ENCODE measurements around the gene ST8SIA1. TPM values are rescaled to one million over a fixed set of nuclear protein-coding genes. Genes with fewer than 3 reads are reported as not detected.
"Not testable (repeated sequence)": the region's sequence is repeated elsewhere in the genome, so short reads cannot be mapped to it uniquely, and the experiment has no call there.

The ST8SIA1 gene
- polyA plus RNA-seq, 6 donors from 2014 or later = not detected

DNA sequence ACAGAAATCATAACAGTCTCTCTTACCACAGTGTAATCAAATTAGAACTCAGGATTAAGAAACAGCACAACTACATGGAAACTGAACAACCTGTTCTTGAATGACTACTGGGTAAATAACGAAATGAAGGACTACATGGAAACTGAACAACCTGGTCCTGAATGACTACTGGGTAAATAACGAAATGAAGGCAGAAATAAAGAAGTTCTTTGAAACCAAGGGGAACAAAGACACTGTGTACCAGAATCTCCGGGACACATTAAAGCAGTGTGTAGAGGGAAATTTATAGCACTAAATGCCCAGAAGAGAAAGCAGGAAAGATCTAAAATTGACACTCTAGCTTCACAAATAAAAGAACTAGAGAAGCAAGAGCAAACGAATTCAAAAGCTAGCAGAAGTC, 185.2 kb downstream of the ST8SIA1 start:
- peaks cover 3 to 24% (median 16%) of the 10 kb centered on the region in 3 donors for H3K4me1 Mint-ChIP-seq
- H3K9me3 Mint-ChIP-seq = peaks cover 0 to 28% (median 10%) of the 10 kb centered on the region in 7 donors
- not testable (repeated sequence) for H3K27me3 Mint-ChIP-seq; H3K4me3 Mint-ChIP-seq; DNase-seq; ATAC-seq (ENCODE audit: low read depth in 2 of 2)
- peaks cover 0 to 16% of the 10 kb centered on the region in 2 donors for H3K36me3 Mint-ChIP-seq
- peak overlapping the region in 1 of 6 donors; percentile 39 for H3K27ac Mint-ChIP-seq

DNA sequence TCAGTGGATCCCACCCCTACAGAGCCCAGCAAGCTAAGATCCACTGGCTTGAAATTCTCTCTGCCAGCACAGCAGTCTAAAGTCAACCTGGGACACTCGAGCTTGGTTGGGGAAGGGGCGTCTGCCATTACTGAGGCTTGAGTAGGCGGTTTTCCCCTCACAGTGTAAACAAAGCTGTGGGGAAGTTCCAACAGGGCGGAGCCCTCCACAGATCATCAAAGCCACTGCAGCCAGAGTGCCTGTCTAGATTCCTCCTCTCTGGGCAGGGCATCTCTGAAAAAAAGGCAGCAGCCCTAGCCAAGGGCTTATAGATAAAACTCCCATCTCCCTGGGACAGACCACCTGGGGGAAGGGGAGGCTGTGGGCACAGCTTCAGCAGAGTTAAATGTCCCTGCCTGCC, 187.8 kb downstream of the ST8SIA1 start:
- Mint-ChIP-seq H3K4me1 (peaks cover 3 to 20% (median 14%) of the 10 kb centered on the region in 3 donors), H3K27ac (peak overlapping the region in 4 of 6 donors; percentile 39 to 78 (median 69)), H3K9me3 (peaks cover 0 to 34% (median 10%) of the 10 kb centered on the region in 7 donors), H3K36me3 (peaks cover 0 to 17% of the 10 kb centered on the region in 2 donors), H3K4me3 (peak overlapping the region in 3 of 8 donors; percentile 9 to 47 (median 29))
- ATAC-seq (ENCODE audit: low read depth in 2 of 2) (peak; percentile 99 to 100), DNase-seq (peak; percentile 26)
- not testable (repeated sequence) for H3K27me3 Mint-ChIP-seq

Other genes with a start within 250 kb of the ST8SIA1 start
- gene C2CD5, start 209.8 kb upstream of the ST8SIA1 start, polyA plus RNA-seq (ENCODE audit: low read depth in 6 of 6) = 10 to 100 TPM in 4 of 6 donors, 1 to 10 TPM in 2; 5.4 to 23.5 (median 16.0) TPM

Measured in naive B cell (primary cell).